Left ventricle myocardium inferior (tissue), 1 donor: ENCODE results near the gene ZNF630. TPM values are rescaled to one million over a fixed set of nuclear protein-coding genes. Genes with fewer than 3 reads are reported as not detected.
A peak's percentile ranks its signal among the peaks of the same experiment; 100 is the strongest.
"Not testable (repeated sequence)": the region's sequence is repeated elsewhere in the genome, so short reads cannot be mapped to it uniquely, and the experiment has no call there.

Source experiments
- DNase-seq: peaks from one replicate; pipeline ENCODE4 v3.0.0-alpha.2; 2020
- H3K27ac ChIP-seq: fragments of 200-600 bp; replicated peaks from 2 replicates; pipeline ENCODE4 v1.8.0; 2021
- H3K27me3 ChIP-seq: fragments of 200-600 bp; 2 replicates; pipeline ENCODE4 v1.8.0; 2021; ENCODE audit warnings: low read depth
- H3K36me3 ChIP-seq: fragments of 200-600 bp; 2 replicates; pipeline ENCODE4 v1.8.0; 2021
- H3K4me1 ChIP-seq: fragments of 200-600 bp; 2 replicates; pipeline ENCODE4 v1.8.0; 2021
- H3K4me3 ChIP-seq: fragments of 200-600 bp; 2 replicates; pipeline ENCODE4 v1.8.0; 2021; ENCODE audit warnings: mild to moderate bottlenecking, moderate library complexity
- H3K9me3 ChIP-seq: fragments of 200-600 bp; replicated peaks from 2 replicates; pipeline ENCODE4 v1.8.0; 2021
- intact Hi-C: fragments of 100-400 bp; cut with micrococcal nuclease; formaldehyde crosslinking; loops from one replicate; pipeline ENCODE4 v1.11.0; 2022
- long read RNA-seq: library from polyadenylated mRNA; unstranded; transcript quantifications from one replicate; pipeline ENCODE4 v2.0.0, GENCODE V29; 2021
- total RNA-seq: library from RNA; stranded (reverse); fragmentation: NEBNext Ultra II Directional; extraction: Animal tissue kit (Norgen Biotek cat#: 25700); gene quantifications from one replicate; pipeline ENCODE4 v1.2.1, GENCODE V29; 2021
- TF ChIP-seq, protein P1 (sequence below): fragments of 200-600 bp; IDR thresholded peaks from 2 replicates; pipeline ENCODE4 v1.8.0; 2021; ENCODE audit warnings: antibody characterized with exemption, mild to moderate bottlenecking, borderline replicate concordance
- donor health status: DM: no; HTN: yes; CAD: no; lungs with severe emphysema.

ZNF630 gene
- 3.2 TPM for total RNA-seq
- long read RNA-seq, transcript ZNF630-206 (5 exons, 2,829 nt), result major isoform, 6 of 10 reads
- long read RNA-seq, partial matches to known transcripts, result 0 of 10 reads
- long read RNA-seq, other reads (novel, unspliced or antisense), result 1 of 10 reads

- Histone ChIP-seq H3K4me1 (no peaks in the 10 kb centered on the region), H3K36me3 (no peaks in the 10 kb centered on the region), H3K4me3 (peak within 1 kb of the TSS; percentile 75), H3K27ac (peak within 1 kb of the TSS; percentile 89), H3K27me3 (no peaks in the 10 kb centered on the region), H3K9me3 (no peaks in the 10 kb centered on the region)
- peak; percentile 75 for DNase-seq
- TF ChIP-seq, protein P1, sequence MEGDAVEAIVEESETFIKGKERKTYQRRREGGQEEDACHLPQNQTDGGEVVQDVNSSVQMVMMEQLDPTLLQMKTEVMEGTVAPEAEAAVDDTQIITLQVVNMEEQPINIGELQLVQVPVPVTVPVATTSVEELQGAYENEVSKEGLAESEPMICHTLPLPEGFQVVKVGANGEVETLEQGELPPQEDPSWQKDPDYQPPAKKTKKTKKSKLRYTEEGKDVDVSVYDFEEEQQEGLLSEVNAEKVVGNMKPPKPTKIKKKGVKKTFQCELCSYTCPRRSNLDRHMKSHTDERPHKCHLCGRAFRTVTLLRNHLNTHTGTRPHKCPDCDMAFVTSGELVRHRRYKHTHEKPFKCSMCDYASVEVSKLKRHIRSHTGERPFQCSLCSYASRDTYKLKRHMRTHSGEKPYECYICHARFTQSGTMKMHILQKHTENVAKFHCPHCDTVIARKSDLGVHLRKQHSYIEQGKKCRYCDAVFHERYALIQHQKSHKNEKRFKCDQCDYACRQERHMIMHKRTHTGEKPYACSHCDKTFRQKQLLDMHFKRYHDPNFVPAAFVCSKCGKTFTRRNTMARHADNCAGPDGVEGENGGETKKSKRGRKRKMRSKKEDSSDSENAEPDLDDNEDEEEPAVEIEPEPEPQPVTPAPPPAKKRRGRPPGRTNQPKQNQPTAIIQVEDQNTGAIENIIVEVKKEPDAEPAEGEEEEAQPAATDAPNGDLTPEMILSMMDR, result no peak
- intact Hi-C loops, result no loop called here
These were observed at the start of gene ZNF630 for GRCh38 chrX:48071064-48071985. Gene ZNF630 (minus strand): TSS chrX:48071640. CDS start chrX:48066886, 4,754 bp downstream.

GRCh38 chrX:48107717-48108116 lies 36.3 kb upstream of the ZNF630 start:
- intact Hi-C loops, result no loop called here

DNA sequence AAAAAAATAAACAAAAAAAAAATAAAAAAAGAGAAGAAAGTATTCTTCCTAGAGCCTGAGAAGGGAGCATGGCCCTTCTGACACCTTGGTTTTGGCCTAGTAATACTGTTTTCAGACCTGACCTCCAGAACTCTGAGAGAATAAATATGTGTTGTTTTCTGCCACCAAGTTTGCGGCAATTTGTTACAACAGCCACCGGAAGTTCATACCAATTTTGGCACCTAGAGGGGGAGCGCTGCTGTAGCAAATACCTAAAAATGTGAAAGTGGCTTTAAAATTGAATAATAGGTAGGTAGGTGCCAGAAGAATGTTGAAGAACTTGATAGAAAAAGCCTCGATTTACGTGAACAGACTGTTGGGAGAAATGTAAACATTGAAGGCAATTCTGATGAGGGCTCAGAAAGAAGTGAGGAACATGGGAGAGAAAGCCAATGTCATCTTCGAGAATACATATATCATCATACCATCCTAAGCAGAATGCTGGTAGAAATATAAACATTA lies 31.5 kb upstream of the ZNF630 start:
- intact Hi-C loops, result no loop called here
- no peaks in the 10 kb centered on the region for H3K27me3 ChIP-seq
- no peaks in the 10 kb centered on the region for H3K36me3 ChIP-seq
- H3K27ac ChIP-seq, result no peak overlapping the region
- no peaks in the 10 kb centered on the region for H3K9me3 ChIP-seq
- DNase-seq, result no peak
- TF ChIP-seq, protein P1, result no peak
- no peaks in the 10 kb centered on the region for H3K4me1 ChIP-seq
- no peak overlapping the region for H3K4me3 ChIP-seq

More at GRCh38 chrX:48107717-48108116, 36.3 kb upstream of the ZNF630 start:
- Histone ChIP-seq H3K27me3 (no peaks in the 10 kb centered on the region), H3K9me3 (no peaks in the 10 kb centered on the region), H3K4me1 (no peaks in the 10 kb centered on the region), H3K27ac (no peak overlapping the region), H3K4me3 (no peak overlapping the region), H3K36me3 (no peaks in the 10 kb centered on the region)
- TF ChIP-seq, protein P1, result no peak
- DNase-seq, result no peak

DNA sequence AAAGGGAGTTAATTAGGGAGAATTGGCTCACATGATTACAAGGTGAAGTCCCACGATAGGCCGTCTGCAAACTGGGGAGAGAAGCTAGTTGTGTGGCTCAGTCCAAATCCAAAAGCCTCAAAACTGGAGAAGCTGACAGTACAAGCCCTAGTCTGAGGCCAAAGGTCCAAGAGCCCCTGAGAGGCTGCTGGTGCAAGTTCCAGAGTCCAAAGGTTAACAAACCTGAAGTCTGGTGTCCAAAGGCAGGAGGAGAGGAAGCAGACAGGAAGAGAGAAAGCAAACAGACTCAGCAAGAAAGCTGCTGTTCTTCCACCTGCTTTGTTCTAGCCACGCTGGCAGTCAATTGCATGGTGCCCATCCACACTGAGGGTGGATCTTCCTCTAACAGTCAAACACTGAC lies 30.0 kb upstream of the ZNF630 start:
- Histone ChIP-seq H3K36me3 (no peaks in the 10 kb centered on the region), H3K27ac (no peak overlapping the region), H3K4me1 (no peaks in the 10 kb centered on the region), H3K9me3 (no peaks in the 10 kb centered on the region), H3K27me3 (no peaks in the 10 kb centered on the region), H3K4me3 (no peak overlapping the region)
- DNase-seq, result no peak
- intact Hi-C loops, result no loop called here
- TF ChIP-seq, protein P1, result no peak

DNA sequence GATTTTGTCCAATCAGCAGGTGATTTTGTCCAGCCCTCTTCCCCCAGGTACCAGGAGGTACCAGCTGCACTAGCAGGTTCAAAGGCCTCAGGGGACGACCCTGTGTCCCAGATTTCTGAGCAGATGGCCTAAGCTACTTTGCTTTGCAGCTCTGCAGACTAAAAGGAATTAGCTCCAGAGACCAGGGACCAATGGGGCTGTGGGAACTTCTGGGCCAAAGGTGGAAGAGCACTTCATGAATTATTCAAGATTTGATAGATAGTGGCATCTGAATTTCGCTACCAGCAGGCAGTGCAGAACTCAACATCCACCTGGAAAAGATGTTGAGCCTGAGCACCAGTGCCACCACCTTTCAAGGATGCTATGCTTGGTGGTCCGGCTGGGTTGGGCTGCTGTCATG lies 21.1 kb upstream of the ZNF630 start:
- H3K36me3 ChIP-seq, H3K4me1 ChIP-seq, H3K27ac ChIP-seq, H3K27me3 ChIP-seq, DNase-seq, intact Hi-C loops, H3K4me3 ChIP-seq, H3K9me3 ChIP-seq: not testable (repeated sequence)

GRCh38 chrX:48090123-48090522 lies 18.7 kb upstream of the ZNF630 start:
- TF ChIP-seq, protein P1, result no peak
- no peak for DNase-seq
- H3K4me1 ChIP-seq, result no peaks in the 10 kb centered on the region
- H3K36me3 ChIP-seq, result no peaks in the 10 kb centered on the region
- no peaks in the 10 kb centered on the region for H3K9me3 ChIP-seq
- H3K4me3 ChIP-seq, result no peak overlapping the region
- H3K27ac ChIP-seq, result no peak overlapping the region
- intact Hi-C loops, result no loop called here
- H3K27me3 ChIP-seq, result no peaks in the 10 kb centered on the region
